Activated CD4-positive, alpha-beta T cell treated with anti-CD3 and anti-CD28 coated beads, Interleukin-2, amount 10 ng/mL, durations not matched to agents 7 days and 5 days (primary cell): ENCODE data around the gene TEX101. TPM values are rescaled to one million over a fixed set of nuclear protein-coding genes. Genes with fewer than 3 reads are reported as not detected.
"Not testable (repeated sequence)": the region's sequence is repeated elsewhere in the genome, so short reads cannot be mapped to it uniquely, and the experiment has no call there.

ENCODE experiments used
- CTCF ChIA-PET: fragments of 350-600 bp; sonication (Branson Sonifier 250); formaldehyde crosslinking; loops from one replicate; lab custom pipeline; 2021; ENCODE audit warnings: antibody characterized with exemption; lab: Charles Lee
- POLR2A ChIA-PET: fragments of 350-600 bp; sonication (Branson Sonifier 250); formaldehyde crosslinking; loops from one replicate; lab custom pipeline; 2021; ENCODE audit warnings: antibody characterized with exemption; lab: Charles Lee
- DNase-seq: peaks from one replicate; pipeline ENCODE4 v3.0.0-alpha.2; 2020
- H3K27ac Mint-ChIP-seq: one replicate; pipeline ENCODE4 v1.8.0; 2021; ENCODE audit warnings: mild to moderate bottlenecking, moderate library complexity, mixed read lengths
- H3K27me3 Mint-ChIP-seq: one replicate; pipeline ENCODE4 v1.8.0; 2021; ENCODE audit warnings: mixed read lengths
- H3K36me3 Mint-ChIP-seq: one replicate; pipeline ENCODE4 v1.8.0; 2021; ENCODE audit warnings: low read depth, mixed read lengths
- H3K4me1 Mint-ChIP-seq: one replicate; pipeline ENCODE4 v1.8.0; 2021; ENCODE audit warnings: mixed read lengths
- H3K4me3 Mint-ChIP-seq: one replicate; pipeline ENCODE4 v1.8.0; 2021; ENCODE audit warnings: mild to moderate bottlenecking, moderate library complexity, mixed read lengths
- H3K9me3 Mint-ChIP-seq: one replicate; pipeline ENCODE4 v1.8.0; 2021; ENCODE audit warnings: mixed read lengths
- total RNA-seq, 2 experiments: library from RNA; stranded (reverse); gene quantifications; one replicate each; pipeline ENCODE4 v1.2.3, GENCODE V29; 2021

TEX101 gene
- total RNA-seq, result not detected

- H3K27ac Mint-ChIP-seq, result no peak within 1 kb of the TSS
- no peaks in the 10 kb centered on the region for H3K27me3 Mint-ChIP-seq
- no peaks in the 10 kb centered on the region for H3K36me3 Mint-ChIP-seq
- ChIA-PET POLR2A (no interaction called here), CTCF (no interaction called here)
- H3K4me3 Mint-ChIP-seq, result no peak within 1 kb of the TSS
- H3K9me3 Mint-ChIP-seq, result no peaks in the 10 kb centered on the region
- H3K4me1 Mint-ChIP-seq, result no peaks in the 10 kb centered on the region
- no peak for DNase-seq
Measured at GRCh38 chr19:43414554-43414953, at the start of gene TEX101. Gene TEX101, plus strand, starts transcription at chr19:43414890. Its CDS starts 1,030 bp downstream, at chr19:43415920.

- ChIA-PET POLR2A (interaction anchor here (0.7 kb wide), 1 partner anchor 215 kb away, joined by 12 read pairs; no protein-coding TSS in a partner anchor), CTCF (interaction anchor here (0.8 kb wide), 1 partner anchor 916 kb away, joined by 6 read pairs; no protein-coding TSS in a partner anchor)
- H3K36me3 Mint-ChIP-seq, H3K27me3 Mint-ChIP-seq, H3K9me3 Mint-ChIP-seq, H3K4me1 Mint-ChIP-seq, H3K27ac Mint-ChIP-seq, DNase-seq, H3K4me3 Mint-ChIP-seq: not testable (repeated sequence)
Measured at GRCh38 chr19:43365677-43366076, 49.0 kb upstream of the TEX101 start.

- no peak overlapping the region for H3K27ac Mint-ChIP-seq
- POLR2A ChIA-PET, result no interaction called here
- H3K4me1 Mint-ChIP-seq, result no peaks in the 10 kb centered on the region
- CTCF ChIA-PET, result no interaction called here
- no peak for DNase-seq
- H3K4me3 Mint-ChIP-seq, result no peak overlapping the region
- H3K36me3 Mint-ChIP-seq, result no peaks in the 10 kb centered on the region
- no peaks in the 10 kb centered on the region for H3K9me3 Mint-ChIP-seq
- H3K27me3 Mint-ChIP-seq, result no peaks in the 10 kb centered on the region
Measured at GRCh38 chr19:43367822-43368221, 46.9 kb upstream of the TEX101 start.

- H3K27ac Mint-ChIP-seq, POLR2A ChIA-PET, H3K9me3 Mint-ChIP-seq, H3K27me3 Mint-ChIP-seq, H3K4me3 Mint-ChIP-seq, H3K36me3 Mint-ChIP-seq, H3K4me1 Mint-ChIP-seq, DNase-seq, CTCF ChIA-PET: not testable (repeated sequence)
Measured at GRCh38 chr19:43368897-43369296, 45.8 kb upstream of the TEX101 start.

- Mint-ChIP-seq H3K4me3 (no peak overlapping the region), H3K27me3 (no peaks in the 10 kb centered on the region), H3K4me1 (no peaks in the 10 kb centered on the region), H3K9me3 (no peaks in the 10 kb centered on the region), H3K27ac (no peak overlapping the region), H3K36me3 (no peaks in the 10 kb centered on the region)
- ChIA-PET POLR2A (no interaction called here), CTCF (no interaction called here)
- DNase-seq, result no peak
Measured at GRCh38 chr19:43371909-43372308, 42.8 kb upstream of the TEX101 start.

GRCh38 chr19:43372462-43372861 lies 42.2 kb upstream of the TEX101 start:
- H3K9me3 Mint-ChIP-seq, result no peaks in the 10 kb centered on the region
- ChIA-PET CTCF (no interaction called here), POLR2A (no interaction called here)
- no peaks in the 10 kb centered on the region for H3K4me1 Mint-ChIP-seq
- no peaks in the 10 kb centered on the region for H3K27me3 Mint-ChIP-seq
- no peak overlapping the region for H3K4me3 Mint-ChIP-seq
- no peak overlapping the region for H3K27ac Mint-ChIP-seq
- no peak for DNase-seq
- H3K36me3 Mint-ChIP-seq, result no peaks in the 10 kb centered on the region

GRCh38 chr19:43377624-43378023 lies 37.1 kb upstream of the TEX101 start:
- DNase-seq, H3K36me3 Mint-ChIP-seq, H3K9me3 Mint-ChIP-seq, H3K27me3 Mint-ChIP-seq, H3K4me3 Mint-ChIP-seq, H3K4me1 Mint-ChIP-seq, POLR2A ChIA-PET, CTCF ChIA-PET, H3K27ac Mint-ChIP-seq: not testable (repeated sequence)

GRCh38 chr19:43380008-43380407 lies 34.7 kb upstream of the TEX101 start:
- no peaks in the 10 kb centered on the region for H3K36me3 Mint-ChIP-seq
- POLR2A ChIA-PET, result no interaction called here
- no peaks in the 10 kb centered on the region for H3K9me3 Mint-ChIP-seq
- H3K4me1 Mint-ChIP-seq, result peaks cover 4% of the 10 kb centered on the region
- DNase-seq, result no peak
- H3K27ac Mint-ChIP-seq, result no peak overlapping the region
- CTCF ChIA-PET, result interaction anchor here (0.7 kb wide), 1 partner anchor 21 kb away, joined by 5 read pairs; no protein-coding TSS in a partner anchor
- no peaks in the 10 kb centered on the region for H3K27me3 Mint-ChIP-seq
- no peak overlapping the region for H3K4me3 Mint-ChIP-seq

GRCh38 chr19:43380771-43381386 lies 33.8 kb upstream of the TEX101 start:
- Mint-ChIP-seq H3K4me1 (peaks cover 4% of the 10 kb centered on the region), H3K36me3 (no peaks in the 10 kb centered on the region), H3K27ac (no peak overlapping the region), H3K27me3 (no peaks in the 10 kb centered on the region), H3K9me3 (peaks cover under 1% of the 10 kb centered on the region), H3K4me3 (no peak overlapping the region)
- POLR2A ChIA-PET, result no interaction called here
- DNase-seq, result no peak
- CTCF ChIA-PET, result interaction anchor here (0.6 to 0.7 kb wide), 2 partner anchors 20 to 1507 kb away, joined by 3 to 5 read pairs; no protein-coding TSS in a partner anchor

GRCh38 chr19:43382586-43383216 lies 32.0 kb upstream of the TEX101 start:
- H3K27me3 Mint-ChIP-seq, DNase-seq, H3K36me3 Mint-ChIP-seq, H3K9me3 Mint-ChIP-seq, H3K4me3 Mint-ChIP-seq, POLR2A ChIA-PET, H3K4me1 Mint-ChIP-seq, H3K27ac Mint-ChIP-seq, CTCF ChIA-PET: not testable (repeated sequence)

GRCh38 chr19:43383254-43383653 lies 31.4 kb upstream of the TEX101 start:
- CTCF ChIA-PET, H3K9me3 Mint-ChIP-seq, H3K27ac Mint-ChIP-seq, H3K4me1 Mint-ChIP-seq, H3K36me3 Mint-ChIP-seq, H3K4me3 Mint-ChIP-seq, DNase-seq, H3K27me3 Mint-ChIP-seq, POLR2A ChIA-PET: not testable (repeated sequence)

- H3K36me3 Mint-ChIP-seq, DNase-seq, H3K9me3 Mint-ChIP-seq, POLR2A ChIA-PET, CTCF ChIA-PET, H3K4me1 Mint-ChIP-seq, H3K27ac Mint-ChIP-seq, H3K27me3 Mint-ChIP-seq, H3K4me3 Mint-ChIP-seq: not testable (repeated sequence)
Measured at GRCh38 chr19:43383759-43384158, 30.9 kb upstream of the TEX101 start.

- H3K27ac Mint-ChIP-seq, POLR2A ChIA-PET, DNase-seq, CTCF ChIA-PET, H3K9me3 Mint-ChIP-seq, H3K27me3 Mint-ChIP-seq, H3K36me3 Mint-ChIP-seq, H3K4me3 Mint-ChIP-seq, H3K4me1 Mint-ChIP-seq: not testable (repeated sequence)
Measured at GRCh38 chr19:43390903-43391551, 23.7 kb upstream of the TEX101 start.
